Astrocyte (in vitro differentiated cells and primary cell): ENCODE results near the gene TESK2.

ENCODE experiments used
- EZH2 ChIP-seq: IDR thresholded peaks from 2 replicates; pipeline ENCODE4 v1.6.1; 2012; ENCODE audit warnings: mild to moderate bottlenecking, low read length, inconsistent platforms; ENCODE audit not compliant: insufficient read depth
- TF ChIP-seq, protein P1 (sequence below): IDR thresholded peaks from 2 replicates; pipeline ENCODE4 v1.5.1; 2011; ENCODE audit warnings: low read depth, mild to moderate bottlenecking, inconsistent platforms, low read length, moderate library complexity; ENCODE audit not compliant: insufficient read depth

DNA sequence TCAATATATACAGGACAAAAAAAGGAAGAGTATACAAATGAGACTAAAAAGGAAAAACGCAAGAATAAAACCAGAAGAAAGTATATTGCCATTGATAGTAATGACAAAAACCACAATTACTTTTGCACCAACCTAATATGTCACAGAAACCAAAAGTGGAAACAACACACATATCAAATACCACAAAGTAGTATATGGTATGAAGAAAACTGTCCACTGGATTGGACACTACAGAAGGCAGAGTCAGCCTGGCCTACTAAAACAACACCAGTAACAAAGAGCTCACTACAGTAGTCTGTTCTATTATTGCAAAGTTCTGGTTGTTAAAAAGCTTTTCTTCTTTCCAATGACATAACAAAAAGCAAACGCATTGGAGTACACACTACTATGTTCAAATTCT, 17.7 kb downstream of the TESK2 start:
- TF ChIP-seq EZH2, result no peak
- TF ChIP-seq, protein P1, sequence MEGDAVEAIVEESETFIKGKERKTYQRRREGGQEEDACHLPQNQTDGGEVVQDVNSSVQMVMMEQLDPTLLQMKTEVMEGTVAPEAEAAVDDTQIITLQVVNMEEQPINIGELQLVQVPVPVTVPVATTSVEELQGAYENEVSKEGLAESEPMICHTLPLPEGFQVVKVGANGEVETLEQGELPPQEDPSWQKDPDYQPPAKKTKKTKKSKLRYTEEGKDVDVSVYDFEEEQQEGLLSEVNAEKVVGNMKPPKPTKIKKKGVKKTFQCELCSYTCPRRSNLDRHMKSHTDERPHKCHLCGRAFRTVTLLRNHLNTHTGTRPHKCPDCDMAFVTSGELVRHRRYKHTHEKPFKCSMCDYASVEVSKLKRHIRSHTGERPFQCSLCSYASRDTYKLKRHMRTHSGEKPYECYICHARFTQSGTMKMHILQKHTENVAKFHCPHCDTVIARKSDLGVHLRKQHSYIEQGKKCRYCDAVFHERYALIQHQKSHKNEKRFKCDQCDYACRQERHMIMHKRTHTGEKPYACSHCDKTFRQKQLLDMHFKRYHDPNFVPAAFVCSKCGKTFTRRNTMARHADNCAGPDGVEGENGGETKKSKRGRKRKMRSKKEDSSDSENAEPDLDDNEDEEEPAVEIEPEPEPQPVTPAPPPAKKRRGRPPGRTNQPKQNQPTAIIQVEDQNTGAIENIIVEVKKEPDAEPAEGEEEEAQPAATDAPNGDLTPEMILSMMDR, result no peak
